GM23338 (cell line): ENCODE measurements around the gene SPATA1.

ENCODE experiments used
- CREB1 ChIP-seq: fragments of 250-450 bp; sonication (Bioruptor Pico); IDR thresholded peaks from 2 replicates; pipeline ENCODE4 v1.5.0; 2020; ENCODE audit warnings: low read depth, mild to moderate bottlenecking, moderate library complexity
- CTCF ChIP-seq, 2 experiments: fragments of 200-600 bp in 1 of 2; sonication (generic) in 1 of 2; conservative IDR thresholded peaks; 2 replicates each; pipeline versions ENCODE4 v1.5.1 to v1.6.1; 2016 to 2017; ENCODE audit warnings: antibody characterized with exemption in 2 of 2, low read depth in 2 of 2, mild to moderate bottlenecking in 2 of 2, moderate library complexity in 1 of 2
- EZH2 ChIP-seq: fragments of 200-600 bp; sonication (generic); IDR thresholded peaks from one replicate; pipeline ENCODE4 v1.8.0; 2017; ENCODE audit warnings: antibody characterized with exemption, mild to moderate bottlenecking, low read depth; ENCODE audit not compliant: unreplicated experiment
- EZH2phosphoT487 ChIP-seq: fragments of 200-600 bp; sonication (generic); IDR thresholded peaks from one replicate; pipeline ENCODE4 v1.8.1; 2018; ENCODE audit warnings: antibody characterized with exemption; ENCODE audit not compliant: unreplicated experiment
- NANOG ChIP-seq: IDR thresholded peaks from 2 replicates; pipeline ENCODE4 v1.6.1; 2016; ENCODE audit warnings: antibody characterized with exemption, borderline replicate concordance
- POLR2AphosphoS5 ChIP-seq: IDR thresholded peaks from 2 replicates; pipeline ENCODE4 v1.6.1; 2016; ENCODE audit warnings: antibody characterized with exemption, low read depth
- ZNF114 ChIP-seq: fragments of 250-450 bp; sonication (Bioruptor Pico); IDR thresholded peaks from 2 replicates; pipeline ENCODE4 v1.5.0; 2020; ENCODE audit warnings: mild to moderate bottlenecking, moderate library complexity
- TF ChIP-seq, protein P1 (sequence below): IDR thresholded peaks from one replicate; pipeline ENCODE4 v1.6.1; 2018; ENCODE audit warnings: antibody characterized with exemption; ENCODE audit not compliant: unreplicated experiment

- TF ChIP-seq CTCF (conservative IDR thresholded peaks at IDR 0.05; ENCODE audit: low read depth in 2 of 2) = no peak
- TF ChIP-seq NANOG = no peak
- no peak for TF ChIP-seq EZH2
- no peak for TF ChIP-seq CREB1 (CRISPR knock-in tag)
- TF ChIP-seq ZNF114 (CRISPR knock-in tag) = no peak
- 0 out of 2 replicates have a peak, but pooled peaks have one; percentile 15 for TF ChIP-seq POLR2AphosphoS5
- TF ChIP-seq, protein P1, sequence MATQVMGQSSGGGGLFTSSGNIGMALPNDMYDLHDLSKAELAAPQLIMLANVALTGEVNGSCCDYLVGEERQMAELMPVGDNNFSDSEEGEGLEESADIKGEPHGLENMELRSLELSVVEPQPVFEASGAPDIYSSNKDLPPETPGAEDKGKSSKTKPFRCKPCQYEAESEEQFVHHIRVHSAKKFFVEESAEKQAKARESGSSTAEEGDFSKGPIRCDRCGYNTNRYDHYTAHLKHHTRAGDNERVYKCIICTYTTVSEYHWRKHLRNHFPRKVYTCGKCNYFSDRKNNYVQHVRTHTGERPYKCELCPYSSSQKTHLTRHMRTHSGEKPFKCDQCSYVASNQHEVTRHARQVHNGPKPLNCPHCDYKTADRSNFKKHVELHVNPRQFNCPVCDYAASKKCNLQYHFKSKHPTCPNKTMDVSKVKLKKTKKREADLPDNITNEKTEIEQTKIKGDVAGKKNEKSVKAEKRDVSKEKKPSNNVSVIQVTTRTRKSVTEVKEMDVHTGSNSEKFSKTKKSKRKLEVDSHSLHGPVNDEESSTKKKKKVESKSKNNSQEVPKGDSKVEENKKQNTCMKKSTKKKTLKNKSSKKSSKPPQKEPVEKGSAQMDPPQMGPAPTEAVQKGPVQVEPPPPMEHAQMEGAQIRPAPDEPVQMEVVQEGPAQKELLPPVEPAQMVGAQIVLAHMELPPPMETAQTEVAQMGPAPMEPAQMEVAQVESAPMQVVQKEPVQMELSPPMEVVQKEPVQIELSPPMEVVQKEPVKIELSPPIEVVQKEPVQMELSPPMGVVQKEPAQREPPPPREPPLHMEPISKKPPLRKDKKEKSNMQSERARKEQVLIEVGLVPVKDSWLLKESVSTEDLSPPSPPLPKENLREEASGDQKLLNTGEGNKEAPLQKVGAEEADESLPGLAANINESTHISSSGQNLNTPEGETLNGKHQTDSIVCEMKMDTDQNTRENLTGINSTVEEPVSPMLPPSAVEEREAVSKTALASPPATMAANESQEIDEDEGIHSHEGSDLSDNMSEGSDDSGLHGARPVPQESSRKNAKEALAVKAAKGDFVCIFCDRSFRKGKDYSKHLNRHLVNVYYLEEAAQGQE = no peak
- no peak for TF ChIP-seq EZH2phosphoT487
These were observed 639 bp upstream of the SPATA1 start for GRCh38 chr1:84505493-84506001.
